Nephron (organoid): Measurements from ENCODE around the gene SEC24B.
"Not testable (repeated sequence)": the region's sequence is repeated elsewhere in the genome, so short reads cannot be mapped to it uniquely, and the experiment has no call there.

ENCODE experiments used
- H3K27ac Mint-ChIP-seq, 3 experiments: 2 replicates each; pipeline ENCODE4 v1.8.0; 2020; ENCODE audit warnings: mixed read lengths in 3 of 3, mild to moderate bottlenecking in 2 of 3, moderate library complexity in 1 of 3
- H3K27me3 Mint-ChIP-seq: 2 replicates; pipeline ENCODE4 v1.8.0; 2021; ENCODE audit warnings: low read depth, mild to moderate bottlenecking, moderate library complexity, mixed read lengths
- H3K36me3 Mint-ChIP-seq: 2 replicates; pipeline ENCODE4 v1.8.0; 2020; ENCODE audit warnings: low read depth, mixed read lengths
- H3K4me1 Mint-ChIP-seq: 2 replicates; pipeline ENCODE4 v1.8.0; 2020; ENCODE audit warnings: mixed read lengths
- H3K4me3 Mint-ChIP-seq, 3 experiments: 2 replicates each; pipeline ENCODE4 v1.8.0; 2020; ENCODE audit warnings: mild to moderate bottlenecking in 3 of 3, mixed read lengths in 3 of 3, moderate library complexity in 2 of 3
- H3K9me3 Mint-ChIP-seq: 2 replicates; pipeline ENCODE4 v1.8.0; 2020; ENCODE audit warnings: mixed read lengths
- TF ChIP-seq, protein P1 (sequence below), 3 experiments: fragments of 200-600 bp; sonication (generic); IDR thresholded peaks; one replicate each; pipeline ENCODE4 v1.5.0; 2021; ENCODE audit warnings: antibody characterized with exemption in 3 of 3; ENCODE audit not compliant: unreplicated experiment in 3 of 3

The SEC24B gene

DNA sequence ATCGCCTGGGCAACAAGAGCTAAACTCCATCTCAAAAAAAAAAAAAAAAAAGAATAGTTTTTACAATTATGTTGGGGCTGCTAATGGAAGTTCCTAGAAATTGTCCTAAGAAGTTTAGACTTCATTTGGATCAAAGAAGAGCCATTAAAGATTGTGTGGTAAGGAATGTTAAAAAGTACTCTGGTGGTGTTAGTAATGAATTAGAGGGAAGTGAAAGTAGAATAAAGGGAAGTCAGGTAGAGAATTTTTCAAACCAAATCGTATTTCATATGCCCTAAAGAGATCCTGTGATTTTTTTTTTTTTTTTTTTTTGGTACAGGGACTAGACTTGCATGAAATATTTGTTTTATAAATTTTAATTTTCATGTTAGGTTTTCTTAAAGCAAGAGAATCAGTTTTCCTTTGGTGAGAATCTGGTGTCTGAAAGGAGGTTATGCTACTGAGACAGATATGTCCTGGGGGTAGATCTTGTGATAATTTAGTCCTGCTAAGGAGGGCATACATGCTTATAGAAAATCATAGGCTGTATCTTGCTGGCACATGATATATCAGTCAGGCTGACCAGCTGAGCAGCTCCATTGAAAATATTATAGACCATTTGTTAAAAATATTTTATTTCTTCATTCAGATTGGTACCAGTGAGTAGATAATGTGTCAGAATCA is 10.7 kb downstream of the SEC24B start:
- TF ChIP-seq, protein P1, sequence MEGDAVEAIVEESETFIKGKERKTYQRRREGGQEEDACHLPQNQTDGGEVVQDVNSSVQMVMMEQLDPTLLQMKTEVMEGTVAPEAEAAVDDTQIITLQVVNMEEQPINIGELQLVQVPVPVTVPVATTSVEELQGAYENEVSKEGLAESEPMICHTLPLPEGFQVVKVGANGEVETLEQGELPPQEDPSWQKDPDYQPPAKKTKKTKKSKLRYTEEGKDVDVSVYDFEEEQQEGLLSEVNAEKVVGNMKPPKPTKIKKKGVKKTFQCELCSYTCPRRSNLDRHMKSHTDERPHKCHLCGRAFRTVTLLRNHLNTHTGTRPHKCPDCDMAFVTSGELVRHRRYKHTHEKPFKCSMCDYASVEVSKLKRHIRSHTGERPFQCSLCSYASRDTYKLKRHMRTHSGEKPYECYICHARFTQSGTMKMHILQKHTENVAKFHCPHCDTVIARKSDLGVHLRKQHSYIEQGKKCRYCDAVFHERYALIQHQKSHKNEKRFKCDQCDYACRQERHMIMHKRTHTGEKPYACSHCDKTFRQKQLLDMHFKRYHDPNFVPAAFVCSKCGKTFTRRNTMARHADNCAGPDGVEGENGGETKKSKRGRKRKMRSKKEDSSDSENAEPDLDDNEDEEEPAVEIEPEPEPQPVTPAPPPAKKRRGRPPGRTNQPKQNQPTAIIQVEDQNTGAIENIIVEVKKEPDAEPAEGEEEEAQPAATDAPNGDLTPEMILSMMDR (IDR thresholded peaks at IDR 0.05; ENCODE audit: unreplicated experiment in 3 of 3), result no peak
- peaks cover 12% of the 10 kb centered on the region for H3K9me3 Mint-ChIP-seq
- no peak overlapping the region for H3K4me3 Mint-ChIP-seq
- peaks cover 36% of the 10 kb centered on the region for H3K4me1 Mint-ChIP-seq
- H3K27ac Mint-ChIP-seq, result no peak overlapping the region
- H3K36me3 Mint-ChIP-seq, result peaks cover 49% of the 10 kb centered on the region
- no peaks in the 10 kb centered on the region for H3K27me3 Mint-ChIP-seq

DNA sequence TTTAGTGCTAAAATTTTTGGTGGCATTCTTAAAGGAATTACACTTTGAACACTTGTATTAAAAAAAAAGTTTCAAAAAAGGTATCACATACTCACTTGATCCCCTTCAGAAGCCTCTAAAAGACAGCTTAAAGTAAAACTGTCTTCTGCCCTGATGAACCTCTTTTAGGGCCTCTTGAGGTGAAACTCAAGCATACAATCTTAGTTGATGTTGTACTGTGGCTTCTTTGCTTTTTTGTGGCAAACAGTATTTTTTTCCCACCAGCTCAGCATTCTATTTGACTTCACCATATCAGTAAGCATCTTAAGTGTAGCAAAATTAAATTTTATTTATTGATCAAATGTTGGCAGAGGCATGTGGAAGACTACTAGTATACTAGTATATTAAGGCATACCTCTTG is 13.7 kb downstream of the SEC24B start:
- H3K4me1 Mint-ChIP-seq, result peaks cover 14% of the 10 kb centered on the region
- TF ChIP-seq, protein P1 (IDR thresholded peaks at IDR 0.05; ENCODE audit: unreplicated experiment in 3 of 3), result no peak
- H3K36me3 Mint-ChIP-seq, result peaks cover 76% of the 10 kb centered on the region
- H3K27me3 Mint-ChIP-seq, result no peaks in the 10 kb centered on the region
- peaks cover 12% of the 10 kb centered on the region for H3K9me3 Mint-ChIP-seq
- H3K4me3 Mint-ChIP-seq, result no peak overlapping the region
- no peak overlapping the region for H3K27ac Mint-ChIP-seq

GRCh38 chr4:109451544-109452273 is 18.1 kb downstream of the SEC24B start:
- Mint-ChIP-seq H3K27ac (no peak overlapping the region), H3K36me3 (peaks cover 89% of the 10 kb centered on the region), H3K4me1 (no peaks in the 10 kb centered on the region), H3K27me3 (no peaks in the 10 kb centered on the region), H3K9me3 (peaks cover 15% of the 10 kb centered on the region), H3K4me3 (no peak overlapping the region)
- TF ChIP-seq, protein P1 (IDR thresholded peaks at IDR 0.05; ENCODE audit: unreplicated experiment in 3 of 3), result no peak

DNA sequence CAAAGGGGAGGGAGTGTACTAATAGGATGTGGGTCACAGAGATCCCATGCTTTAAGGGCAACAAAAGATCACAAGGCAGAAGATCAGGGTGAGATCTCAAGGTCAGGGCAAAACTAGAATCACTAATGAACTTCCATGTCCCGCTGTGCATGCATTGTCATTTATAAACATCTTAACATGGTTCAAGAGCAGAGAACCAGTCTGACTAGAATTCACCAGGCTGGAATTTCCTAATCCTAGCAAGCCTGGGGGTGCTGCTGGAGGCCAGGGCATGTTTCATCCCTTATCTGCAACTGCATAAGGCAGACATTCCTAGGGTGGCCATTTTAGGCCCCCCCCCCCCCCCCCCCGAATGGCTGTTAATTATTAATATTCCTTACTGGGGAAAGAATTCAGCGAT is 19.5 kb downstream of the SEC24B start:
- not testable (repeated sequence) for H3K27ac Mint-ChIP-seq

DNA sequence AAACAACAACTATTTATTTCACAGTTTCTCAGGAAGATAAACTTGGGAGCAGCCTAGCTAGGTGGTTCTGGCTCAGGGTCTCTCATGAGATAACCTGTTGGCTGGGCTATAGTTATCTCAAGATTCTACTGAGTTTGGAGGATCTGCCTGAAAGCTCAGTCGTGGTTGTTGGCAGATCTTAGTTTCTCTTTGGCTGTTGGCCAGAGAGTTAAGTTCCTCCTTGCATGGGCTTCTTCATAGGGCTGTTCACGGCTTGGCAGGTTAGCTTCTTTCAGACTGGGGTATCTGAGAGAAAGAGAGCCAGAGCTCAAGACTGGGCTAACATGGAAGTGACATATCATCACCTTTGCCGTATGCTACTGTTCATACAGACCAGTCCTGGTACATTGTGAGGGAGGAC is 28.7 kb downstream of the SEC24B start:
- no peak overlapping the region for H3K27ac Mint-ChIP-seq
- H3K36me3 Mint-ChIP-seq, result peaks cover 49% of the 10 kb centered on the region
- no peak overlapping the region for H3K4me3 Mint-ChIP-seq
- TF ChIP-seq, protein P1 (IDR thresholded peaks at IDR 0.05; ENCODE audit: unreplicated experiment in 3 of 3), result no peak
- no peaks in the 10 kb centered on the region for H3K27me3 Mint-ChIP-seq
- no peaks in the 10 kb centered on the region for H3K4me1 Mint-ChIP-seq
- H3K9me3 Mint-ChIP-seq, result peaks cover 3% of the 10 kb centered on the region

More for the DNA sequence above, 19.5 kb downstream of the SEC24B start:
- H3K4me1 Mint-ChIP-seq, H3K4me3 Mint-ChIP-seq, H3K27me3 Mint-ChIP-seq: not testable (repeated sequence)
- H3K36me3 Mint-ChIP-seq, result peaks cover 86% of the 10 kb centered on the region
- H3K9me3 Mint-ChIP-seq, result peaks cover 12% of the 10 kb centered on the region

DNA sequence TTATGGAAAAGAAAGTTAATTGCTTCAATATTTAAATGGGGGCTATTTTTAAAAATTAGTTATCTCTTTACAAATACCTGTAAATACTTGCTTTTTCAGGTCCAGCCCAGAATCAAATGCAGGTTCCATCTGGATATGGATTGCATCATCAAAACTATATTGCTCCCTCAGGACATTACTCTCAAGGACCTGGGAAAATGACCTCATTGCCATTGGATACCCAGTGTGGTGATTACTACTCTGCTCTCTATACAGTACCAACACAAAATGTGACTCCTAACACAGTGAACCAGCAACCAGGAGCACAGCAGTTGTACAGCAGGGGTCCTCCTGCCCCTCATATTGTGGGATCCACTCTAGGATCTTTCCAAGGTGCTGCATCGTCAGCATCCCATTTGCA is 29.2 kb downstream of the SEC24B start:
- no peak overlapping the region for H3K4me3 Mint-ChIP-seq
- H3K27me3 Mint-ChIP-seq, result no peaks in the 10 kb centered on the region
- H3K4me1 Mint-ChIP-seq, result no peaks in the 10 kb centered on the region
- peaks cover 46% of the 10 kb centered on the region for H3K36me3 Mint-ChIP-seq
- TF ChIP-seq, protein P1 (IDR thresholded peaks at IDR 0.05; ENCODE audit: unreplicated experiment in 3 of 3), result no peak
- peaks cover 3% of the 10 kb centered on the region for H3K9me3 Mint-ChIP-seq
- H3K27ac Mint-ChIP-seq, result no peak overlapping the region
